HG03439 (cell line): ENCODE results near the gene WDR27.
"Not testable (repeated sequence)": the region's sequence is repeated elsewhere in the genome, so short reads cannot be mapped to it uniquely, and the experiment has no call there.

ENCODE experiments used
- ATAC-seq: cut with Tn5 transposase; IDR thresholded peaks from one replicate; pipeline ENCODE4 v1.9.1; 2021; ENCODE audit warnings: mild to moderate bottlenecking, moderate library complexity; ENCODE audit not compliant: unreplicated experiment

Gene WDR27

GRCh38 chr6:169618526-169619490 is 83.0 kb downstream of the WDR27 start:
- ATAC-seq: no peak

GRCh38 chr6:169617562-169617961 is 84.3 kb downstream of the WDR27 start:
- no peak for ATAC-seq

DNA sequence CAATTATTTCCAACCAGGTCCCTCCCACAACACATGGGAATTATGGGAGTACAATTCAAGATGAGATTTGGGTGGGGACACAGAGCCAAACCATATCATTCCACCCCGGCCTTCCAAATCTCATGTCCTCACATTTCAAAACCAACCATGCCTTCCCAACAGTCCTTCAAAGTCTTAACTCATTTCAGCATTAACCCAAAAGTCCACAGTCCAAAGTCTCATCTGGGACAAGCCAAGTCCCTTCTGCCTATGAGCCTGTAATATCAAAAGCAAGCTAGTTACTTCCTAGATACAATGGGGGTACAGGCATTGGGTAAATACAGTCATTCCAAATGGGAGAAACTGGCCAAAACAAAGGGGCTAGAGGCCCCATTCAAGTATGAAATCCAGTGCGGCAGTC is 93.2 kb downstream of the WDR27 start:
- ATAC-seq: not testable (repeated sequence)

DNA sequence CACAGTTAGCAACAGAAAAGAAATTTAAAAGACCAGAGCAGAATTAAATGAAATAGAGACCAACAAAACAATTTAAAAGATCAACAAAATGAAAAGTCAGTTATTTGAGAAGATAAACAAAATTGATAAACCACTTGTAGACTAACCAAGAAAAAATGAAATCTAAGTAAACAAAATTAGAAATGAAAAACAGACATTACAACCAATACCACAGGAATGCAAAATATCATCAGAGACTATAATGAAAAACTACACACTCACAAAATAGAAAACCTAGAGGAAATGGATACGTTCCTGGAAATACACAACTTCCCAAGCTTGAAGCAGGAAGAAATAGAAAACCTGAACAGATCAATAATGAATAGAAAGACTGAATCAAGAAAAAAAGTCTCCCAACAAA is 97.8 kb downstream of the WDR27 start:
- ATAC-seq: no peak

DNA sequence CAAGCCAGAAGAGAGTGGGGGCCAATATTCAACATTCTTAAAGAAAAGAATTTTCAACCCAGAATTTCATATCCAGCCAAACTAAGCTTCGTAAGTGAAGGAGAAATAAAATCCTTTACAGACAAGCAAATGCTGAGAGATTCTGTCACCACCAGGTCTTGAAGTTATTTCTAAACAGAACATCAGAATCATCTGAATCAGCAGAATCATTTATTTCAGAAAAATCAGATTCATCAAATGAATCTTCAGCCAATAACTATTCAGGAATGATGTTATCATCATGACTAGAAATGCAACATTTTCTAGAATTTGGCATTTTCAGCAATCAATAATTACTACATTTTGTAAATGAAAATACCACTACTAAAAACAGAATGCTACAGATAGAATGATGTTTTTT is 100.7 kb downstream of the WDR27 start:
- not testable (repeated sequence) for ATAC-seq

DNA sequence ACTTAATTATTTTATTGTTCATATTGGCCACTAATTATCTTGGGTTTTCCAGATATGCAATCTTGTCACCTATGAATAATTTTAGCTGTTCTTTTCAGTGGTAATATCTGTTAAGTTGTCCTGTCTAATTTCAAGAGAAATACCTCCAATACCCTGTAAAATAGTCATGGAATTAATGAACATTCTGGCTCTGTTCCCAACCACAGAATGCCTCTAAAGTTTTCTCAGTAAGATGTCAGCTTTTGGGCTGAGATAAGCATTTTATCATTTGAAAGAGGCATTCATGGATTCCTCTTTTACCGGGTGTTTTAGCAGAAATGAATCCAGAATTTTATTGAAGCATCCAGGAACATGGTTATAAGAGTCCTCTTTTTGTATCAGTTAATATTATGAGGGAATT is 109.3 kb downstream of the WDR27 start:
- ATAC-seq: no peak

DNA sequence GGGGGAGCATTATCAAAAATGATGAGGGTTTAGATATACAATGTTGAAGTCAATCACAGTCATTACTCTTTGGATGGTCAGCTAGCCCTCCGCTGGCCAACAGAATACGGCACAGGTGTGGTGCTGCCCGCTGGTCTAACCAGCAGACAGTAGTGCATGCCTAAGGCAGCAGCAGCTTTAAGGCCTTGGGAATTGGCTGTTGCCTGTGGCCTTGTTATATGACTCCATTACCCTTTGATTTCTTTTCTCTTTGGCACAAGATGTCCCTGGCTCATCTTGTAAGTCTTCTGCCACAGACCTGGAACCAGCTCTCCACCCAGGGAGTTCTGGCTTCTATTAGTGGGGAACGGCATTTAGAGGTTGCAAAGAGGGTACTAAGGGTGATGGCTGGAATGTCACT is 110.2 kb downstream of the WDR27 start:
- ATAC-seq: no peak

GRCh38 chr6:169590376-169590939 is 111.4 kb downstream of the WDR27 start:
- ATAC-seq: no peak

DNA sequence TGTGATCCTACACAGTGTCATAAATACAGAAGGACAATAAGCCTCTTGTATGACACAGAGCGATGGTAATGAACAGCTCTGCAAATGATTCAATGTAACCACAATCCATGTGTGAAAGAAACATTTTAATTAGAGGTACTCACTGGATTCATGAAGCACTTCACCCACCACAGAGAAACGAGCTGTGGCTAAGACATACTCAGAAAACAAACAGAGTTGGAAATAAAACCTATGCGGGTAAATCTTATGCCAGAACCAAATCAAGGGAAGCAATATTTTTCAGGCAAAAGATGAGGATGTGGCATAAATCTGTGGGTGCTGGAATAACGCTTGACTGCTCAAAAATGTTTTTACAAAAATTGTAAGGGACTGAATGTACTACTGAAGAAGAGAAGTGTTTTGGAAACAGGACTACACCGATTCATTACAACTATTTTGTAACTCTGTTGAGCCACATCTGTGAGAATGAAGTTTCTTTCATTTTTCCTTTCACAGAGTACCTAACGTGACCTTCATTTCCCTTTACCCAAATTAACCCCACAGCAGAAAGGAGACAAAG is 112.1 kb downstream of the WDR27 start:
- ATAC-seq: peak; percentile 81

- peak; percentile 73 for ATAC-seq
Observed at GRCh38 chr6:169589293-169589692, 112.5 kb downstream of the WDR27 start.

- no peak for ATAC-seq
Observed at GRCh38 chr6:169587975-169588374, 113.9 kb downstream of the WDR27 start.

GRCh38 chr6:169583886-169584541 is 117.8 kb downstream of the WDR27 start:
- no peak for ATAC-seq

DNA sequence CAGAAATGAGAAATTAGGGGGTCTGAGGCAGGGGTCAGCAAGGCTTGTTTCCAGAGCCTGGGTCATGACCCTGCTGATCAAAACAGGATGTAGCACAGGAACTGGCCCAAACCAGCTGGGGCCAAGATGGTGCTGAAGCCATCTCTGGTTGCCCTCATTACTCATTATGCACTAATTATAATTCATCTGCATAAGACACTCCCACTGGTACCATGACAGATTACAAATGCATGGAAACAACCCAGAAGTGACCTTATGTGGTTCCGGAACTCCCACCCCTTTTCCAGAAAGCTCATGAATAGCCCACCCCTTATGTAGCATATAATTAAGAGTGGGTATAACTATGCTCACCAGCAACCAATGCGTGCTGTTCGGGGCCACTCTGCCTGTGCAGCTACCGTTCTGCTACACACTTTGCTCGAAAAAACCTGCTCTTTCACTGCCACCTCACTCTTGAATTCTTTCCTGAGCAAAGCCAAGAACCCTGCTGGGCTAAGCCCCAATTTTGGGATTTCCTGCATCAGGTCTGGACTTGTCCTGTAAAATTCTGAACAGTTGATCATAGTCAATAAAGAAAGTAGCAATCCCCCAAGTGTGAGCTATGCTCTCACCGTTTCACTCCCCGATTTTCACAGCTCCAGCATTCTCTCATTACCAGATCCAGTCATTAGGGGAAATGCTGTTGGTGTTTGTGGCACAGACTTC is 122.3 kb downstream of the WDR27 start:
- no peak for ATAC-seq

DNA sequence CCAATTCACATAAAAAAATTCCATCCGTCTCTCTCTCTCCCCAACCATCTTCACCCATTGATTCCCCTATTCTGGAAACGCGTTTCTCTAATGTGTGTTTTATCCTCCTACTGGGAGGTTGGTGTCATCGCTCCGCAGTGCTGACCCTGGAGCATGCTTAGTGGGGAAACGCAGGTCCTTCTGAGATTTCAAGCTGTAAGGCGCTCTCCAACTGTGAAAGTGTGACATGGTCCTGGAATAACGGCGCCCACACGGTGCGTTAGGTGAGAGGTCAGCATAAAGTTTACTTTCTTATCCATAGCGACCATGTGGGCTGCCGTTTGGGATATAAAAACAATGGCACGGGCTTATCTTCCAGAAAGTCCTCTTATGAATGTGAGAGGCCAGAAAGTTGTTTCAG is 123.9 kb downstream of the WDR27 start:
- no peak for ATAC-seq

DNA sequence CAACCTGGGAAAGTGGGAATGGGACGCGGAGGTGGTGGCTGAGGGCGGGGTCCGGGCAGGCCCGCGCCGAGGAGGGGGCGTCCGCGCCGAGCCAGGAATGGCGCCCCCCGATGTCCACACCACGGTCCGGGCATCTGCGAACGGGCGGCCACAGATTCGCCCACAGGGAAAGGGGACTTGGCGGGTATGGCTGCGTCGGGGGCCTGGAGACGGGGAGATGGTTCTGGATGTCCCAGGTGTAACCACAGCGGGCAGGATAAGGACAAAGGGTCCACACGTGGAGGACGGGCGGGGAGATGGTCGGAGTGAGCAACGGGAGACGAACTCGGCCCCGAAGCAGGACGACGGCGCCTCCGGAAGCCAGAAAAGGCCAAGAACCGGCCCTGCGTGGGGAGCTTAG is 124.6 kb downstream of the WDR27 start:
- no peak for ATAC-seq

GRCh38 chr6:169575821-169576220 is 126.0 kb downstream of the WDR27 start:
- ATAC-seq: no peak

DNA sequence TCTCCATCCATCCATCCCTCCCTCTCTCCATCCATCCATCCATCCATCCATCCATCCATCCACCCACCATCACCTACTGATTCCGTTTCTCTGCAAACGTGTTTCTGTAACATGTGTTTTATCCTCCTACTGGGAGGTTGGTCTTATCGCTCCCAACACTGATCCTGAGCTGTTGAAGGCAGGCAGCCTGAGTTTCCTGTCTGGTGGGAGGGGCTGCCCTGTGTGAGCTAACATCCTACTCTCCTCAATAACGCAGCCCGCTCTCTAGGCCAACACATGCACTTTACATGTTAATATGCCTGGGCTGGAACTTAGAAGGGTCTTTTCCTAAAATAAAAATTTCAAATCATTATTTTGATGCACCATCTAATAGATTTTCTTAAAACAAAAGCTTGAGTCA is 126.5 kb downstream of the WDR27 start:
- no peak for ATAC-seq

DNA sequence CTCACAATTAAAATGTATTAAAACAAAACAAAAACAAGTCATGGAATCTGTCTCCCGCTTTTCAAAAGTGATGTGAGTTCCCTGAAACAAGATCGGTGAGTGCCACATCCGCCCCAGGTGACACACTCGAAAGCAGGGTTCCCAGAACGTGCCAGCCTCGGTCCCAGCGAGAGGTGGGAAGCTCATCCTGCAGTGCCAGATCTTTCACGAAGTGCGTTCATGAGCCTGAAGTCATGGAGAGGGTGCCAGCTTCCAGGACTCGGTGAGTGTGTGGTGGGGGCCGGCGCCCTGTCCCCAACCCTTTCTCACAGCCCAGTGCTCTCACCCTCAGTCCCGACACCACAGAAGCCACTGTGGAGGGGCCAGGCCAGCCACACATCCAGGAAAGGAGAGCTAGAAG is 127.4 kb downstream of the WDR27 start:
- ATAC-seq: no peak

GRCh38 chr6:169573883-169574282 is 127.9 kb downstream of the WDR27 start:
- ATAC-seq: no peak

DNA sequence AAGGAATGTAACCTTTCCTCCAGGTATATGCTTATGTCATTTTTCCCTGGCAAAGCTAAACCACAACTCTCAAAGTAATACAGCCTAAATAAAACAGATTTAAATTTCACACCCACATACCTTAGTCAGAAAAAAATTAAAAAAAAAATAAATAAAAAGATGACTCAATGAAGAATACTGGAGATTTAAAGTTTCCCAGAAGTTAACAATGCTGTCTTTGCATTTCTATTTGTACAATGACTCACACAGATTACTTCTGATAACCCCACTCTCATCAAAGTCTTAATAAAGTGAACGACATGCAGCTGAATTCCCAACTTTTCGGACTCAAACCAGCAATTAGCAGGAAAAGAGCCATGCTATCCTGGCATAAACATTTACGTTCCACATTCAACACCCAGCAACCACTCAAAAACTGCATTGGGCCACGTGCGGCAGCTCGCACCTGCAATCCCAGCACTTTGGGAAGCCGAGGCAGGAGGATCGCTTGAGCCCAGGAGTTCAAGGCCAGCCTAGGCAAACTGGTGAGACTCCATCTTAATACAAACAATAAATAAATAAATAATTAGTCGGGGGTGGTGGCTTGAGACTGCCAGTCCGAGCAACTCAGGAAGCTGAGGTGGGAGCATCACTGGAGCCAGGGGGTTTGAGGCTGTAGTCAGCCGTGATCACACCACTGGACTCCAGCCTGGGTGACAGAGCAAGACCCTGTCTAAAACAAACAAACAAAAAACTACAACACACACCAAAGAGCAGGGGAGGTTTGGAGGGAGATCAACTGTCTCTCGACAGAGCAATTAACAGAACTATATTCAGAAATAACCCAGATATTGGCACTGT is 130.5 kb downstream of the WDR27 start:
- ATAC-seq: no peak
